Stimulated activated CD8-positive, alpha-beta memory T cell treated with anti-CD3 and anti-CD28 coated beads, Interleukin-7, amount 100 ng/mL, for 24 hours (primary cell): ENCODE measurements around the gene SPOP.
A peak's percentile ranks its signal among the peaks of the same experiment; 100 is the strongest.
"Not testable (repeated sequence)": the region's sequence is repeated elsewhere in the genome, so short reads cannot be mapped to it uniquely, and the experiment has no call there.

Experiments used
- DNase-seq: peaks from one replicate; pipeline ENCODE4 v3.0.0-alpha.2; 2020; ENCODE audit warnings: low read depth

SPOP gene

DNA sequence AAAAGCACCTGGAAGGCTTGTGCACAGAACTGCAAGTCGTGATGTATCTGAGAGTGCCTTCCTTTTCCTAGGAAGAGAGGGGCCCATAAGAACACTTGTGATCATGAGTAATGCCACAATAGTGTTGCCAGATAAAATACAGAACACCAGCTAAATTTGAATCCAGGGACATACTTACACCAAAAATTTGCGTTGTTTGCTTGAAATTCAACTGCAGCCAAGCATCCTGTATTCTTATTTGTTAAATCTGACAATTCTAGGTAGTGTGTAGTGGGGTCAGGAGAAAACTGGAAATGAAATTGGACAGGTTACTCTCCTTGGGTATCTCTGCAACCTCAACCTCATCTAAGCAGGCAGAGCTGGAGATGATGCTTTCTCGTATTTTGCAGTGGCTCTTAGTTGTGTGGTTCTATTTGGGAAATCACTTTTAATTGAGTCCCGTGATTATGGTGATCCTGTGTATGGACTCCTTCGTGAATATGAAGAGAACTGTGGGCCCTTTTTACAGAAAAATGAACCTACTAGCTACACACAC is 17.9 kb upstream of the SPOP start:
- DNase-seq, result no peak

GRCh38 chr17:49694847-49695697 is 17.2 kb upstream of the SPOP start:
- peak; percentile 59 for DNase-seq

- DNase-seq, result no peak
These were observed 14.9 kb upstream of the SPOP start for GRCh38 chr17:49692751-49693150.

GRCh38 chr17:49691677-49692191 is 13.8 kb upstream of the SPOP start:
- DNase-seq, result no peak

DNA sequence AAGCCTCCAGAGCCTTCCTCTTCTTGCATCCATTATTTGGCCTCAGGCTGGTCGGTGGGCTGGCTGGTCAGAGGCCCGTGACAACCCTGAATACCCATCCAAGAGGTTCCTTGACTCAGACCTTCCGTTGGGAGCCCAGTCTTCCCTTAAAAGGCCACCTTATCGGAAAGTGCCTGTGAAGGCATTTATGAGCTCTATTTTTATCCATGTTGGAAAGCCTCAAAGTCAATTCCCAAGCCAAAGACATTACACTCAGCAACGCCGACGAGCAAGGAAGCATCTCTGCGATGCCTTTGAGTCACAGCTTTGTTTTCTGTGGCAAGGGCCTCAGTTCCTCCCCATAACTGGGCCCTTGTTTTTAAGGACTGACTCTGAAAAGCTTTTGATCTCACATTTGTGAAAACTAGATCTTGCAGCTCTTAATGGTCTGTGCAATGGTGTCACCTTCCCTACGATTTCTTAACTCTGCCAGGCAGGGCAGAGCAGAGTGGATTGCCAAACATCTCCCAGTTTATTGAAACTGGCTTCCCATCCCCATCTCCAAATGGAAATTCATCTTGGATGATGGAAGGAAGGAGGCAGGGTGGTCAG is 13.3 kb upstream of the SPOP start:
- DNase-seq, result no peak

DNA sequence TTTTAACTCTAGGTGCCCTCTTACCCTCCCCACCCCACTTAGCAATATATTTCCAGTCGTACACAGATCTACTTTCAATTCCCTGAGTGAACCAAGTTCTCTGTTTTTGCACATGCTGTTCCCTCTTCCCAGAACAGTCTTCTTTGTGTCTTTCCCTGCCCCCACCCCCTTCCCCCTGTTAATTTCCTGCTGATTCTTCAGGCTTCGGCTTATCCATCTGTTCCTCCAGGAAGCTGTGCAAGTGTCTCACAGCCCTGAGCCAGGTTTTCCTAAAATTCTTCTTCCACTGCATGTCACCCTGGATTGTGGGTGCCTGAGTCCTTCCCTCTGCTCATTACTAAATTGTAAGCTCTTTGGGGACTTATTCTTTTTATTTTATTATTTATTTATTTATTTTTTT is 12.4 kb upstream of the SPOP start:
- DNase-seq, result no peak

DNA sequence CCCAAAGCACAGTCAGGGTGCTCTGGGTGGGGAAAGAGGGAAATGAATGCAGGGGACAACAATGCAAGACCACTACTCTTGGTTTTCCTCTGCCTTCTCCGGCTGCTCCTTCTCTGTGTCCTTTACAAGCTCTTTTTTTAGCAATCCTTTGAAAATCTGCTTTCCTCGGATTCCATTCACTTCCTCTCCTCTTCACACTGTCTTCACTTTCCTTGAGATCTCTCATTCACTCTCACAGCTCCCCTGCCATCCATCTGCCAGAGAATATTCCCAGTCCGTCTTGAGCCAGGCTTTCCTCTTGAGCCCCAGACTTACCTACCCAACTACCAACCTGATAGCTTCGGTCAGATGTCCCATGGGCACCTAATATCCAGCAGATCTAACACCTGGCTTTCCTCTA is 11.0 kb upstream of the SPOP start:
- no peak for DNase-seq

- DNase-seq, result no peak
These were observed 10.1 kb upstream of the SPOP start for GRCh38 chr17:49687878-49688491.

- DNase-seq, result no peak
These were observed 3.4 kb upstream of the SPOP start for GRCh38 chr17:49681106-49681979.

DNA sequence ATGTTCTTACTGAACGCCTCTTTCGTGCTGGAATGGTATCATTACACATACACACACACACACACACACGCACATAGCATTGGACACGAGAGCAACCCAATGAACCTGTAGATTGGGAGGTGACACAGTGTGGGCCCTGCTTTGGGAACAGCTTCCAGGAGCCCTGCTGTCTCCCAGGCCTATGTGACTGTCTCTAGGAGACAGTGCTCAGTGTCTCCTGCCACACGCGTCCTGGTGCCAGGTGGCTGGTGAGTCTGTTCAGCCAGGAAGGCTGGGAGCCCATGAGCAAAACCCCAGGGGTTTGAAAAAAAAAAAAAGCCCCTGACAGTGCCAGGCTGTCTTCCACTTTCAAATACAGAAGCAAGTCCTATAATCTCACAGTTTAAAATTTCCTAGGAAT is 2.4 kb upstream of the SPOP start:
- no peak for DNase-seq

- DNase-seq, result peak; percentile 91
These were observed 564 bp downstream of the SPOP start for GRCh38 chr17:49677134-49677932.

GRCh38 chr17:49676276-49676868 is 1.5 kb downstream of the SPOP start:
- DNase-seq, result no peak

DNA sequence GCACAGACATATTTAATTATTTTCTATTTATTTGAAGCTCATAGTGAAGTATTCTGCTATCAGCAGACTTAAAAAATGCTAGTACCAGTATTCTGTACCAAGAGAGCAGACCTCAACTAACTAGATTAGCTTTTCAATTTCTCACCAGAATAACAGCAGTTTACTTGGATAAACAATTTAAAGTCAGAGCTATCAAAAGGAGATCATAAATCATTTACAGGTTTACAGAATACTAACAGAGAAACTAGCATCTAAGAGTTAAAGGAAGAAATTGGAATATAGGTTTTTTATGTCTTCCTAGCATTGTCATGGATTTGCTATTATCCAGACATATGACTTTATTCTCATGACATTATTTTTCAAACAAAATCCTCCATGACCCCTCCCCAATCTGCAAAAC is 3.4 kb downstream of the SPOP start:
- no peak for DNase-seq

DNA sequence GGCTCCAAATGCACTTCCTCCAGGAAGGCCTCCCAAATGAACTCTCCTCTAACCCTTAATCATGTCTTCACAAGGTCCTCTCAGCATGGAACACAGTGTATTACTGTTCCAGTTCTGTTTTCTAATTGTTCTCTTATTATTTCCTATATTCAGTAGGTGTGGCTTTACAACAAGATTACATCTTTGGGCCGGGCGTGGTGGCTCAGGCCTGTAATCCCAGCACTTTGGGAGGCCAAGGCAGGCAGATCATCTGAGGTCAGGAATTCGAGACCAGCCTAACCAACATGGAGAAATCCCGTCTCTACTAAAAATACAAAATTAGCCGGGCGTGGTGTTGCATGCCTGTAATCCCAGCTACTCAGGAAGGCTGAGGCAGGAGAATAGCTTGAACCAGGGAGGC is 4.2 kb downstream of the SPOP start:
- not testable (repeated sequence) for DNase-seq

GRCh38 chr17:49670641-49671040 is 7.3 kb downstream of the SPOP start:
- no peak for DNase-seq

GRCh38 chr17:49670002-49670401 is 7.9 kb downstream of the SPOP start:
- no peak for DNase-seq

GRCh38 chr17:49667854-49668253 is 10.0 kb downstream of the SPOP start:
- DNase-seq, result no peak

DNA sequence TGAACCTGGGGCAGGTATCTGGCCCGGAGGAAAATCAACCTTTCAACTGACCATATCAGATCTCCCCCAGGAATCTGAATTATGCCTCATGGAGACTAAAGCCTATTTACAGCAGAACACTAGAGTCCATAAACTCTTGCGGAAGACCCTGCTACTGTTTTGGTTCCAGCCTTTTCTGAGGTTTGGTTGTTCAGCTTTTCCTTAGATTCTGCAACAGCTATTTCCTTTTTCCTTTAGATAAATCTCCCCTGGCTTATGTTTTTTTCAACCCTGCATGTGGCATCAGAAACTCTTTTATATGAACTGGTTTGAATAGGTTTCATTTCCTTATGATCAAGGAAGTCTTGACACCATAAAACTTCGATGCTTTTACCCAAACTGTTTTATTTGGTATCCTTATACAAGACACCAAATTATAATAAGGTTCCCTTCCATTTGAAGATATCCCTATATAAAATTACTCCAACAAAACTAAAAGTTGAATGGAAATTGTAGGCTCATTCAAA is 13.1 kb downstream of the SPOP start:
- DNase-seq, result no peak

- DNase-seq, result no peak
These were observed 18.1 kb downstream of the SPOP start for GRCh38 chr17:49659661-49660382.

GRCh38 chr17:49656247-49656646 is 21.6 kb downstream of the SPOP start:
- DNase-seq, result no peak
